GM12878 (cell line): ENCODE data around the gene GRIK4. TPM values are rescaled to one million over a fixed set of nuclear protein-coding genes. Genes with fewer than 3 reads are reported as not detected.

Source experiments
- ATAC-seq: fragments of 200-7000 bp; cut with Tn5 transposase; 3 replicates; pipeline ENCODE4 v1.9.1; 2020; ENCODE audit warnings: mild to moderate bottlenecking, moderate library complexity
- BruUV-seq: library from RNA; stranded (reverse); fragments of 400-500 nt; replicated peaks from 2 replicates; lab custom pipeline; 2021; lab: Mats Ljungman, UMichigan
- CTCF ChIA-PET: fragments of 300-600 bp; sonication (Branson Sonifier 250); formaldehyde crosslinking; extraction: SDS; loops from one replicate; lab custom pipeline; 2021; ENCODE audit warnings: inconsistent platforms; lab: Yijun Ruan, JAX
- POLR2A ChIA-PET: fragments of 350-600 bp; formaldehyde crosslinking; extraction: SDS; loops from one replicate; lab custom pipeline; 2021; ENCODE audit warnings: inconsistent platforms; lab: Charles Lee
- RAD21 ChIA-PET: fragments of 300-600 bp; sonication (Branson Sonifier 250); formaldehyde crosslinking; loops from one replicate; lab custom pipeline; 2023; ENCODE audit warnings: antibody characterized with exemption; ENCODE audit not compliant: unreplicated experiment; lab: Charles Lee
- SMC1A ChIA-PET: fragments of 300-600 bp; sonication (Branson Sonifier 250); formaldehyde crosslinking; loops from one replicate; lab custom pipeline; 2023; ENCODE audit not compliant: unreplicated experiment, uncharacterized antibody; lab: Charles Lee
- DNase-seq: peaks from one replicate; pipeline ENCODE4 v3.0.0-alpha.2; 2011; ENCODE audit warnings: low read depth, low spot score
- FAIRE-seq: peaks from 3 replicates; lab custom pipeline; 2011; peaks lifted over from hg19 to GRCh38; lab: Jason Lieb, UNC
- H2AFZ ChIP-seq: 2 replicates; pipeline ENCODE4 v1.6.0; 2011; ENCODE audit warnings: low read depth, low read length, control low read depth; ENCODE audit not compliant: control insufficient read depth
- H3K27ac ChIP-seq: 2 replicates; pipeline ENCODE4 v1.5.1; 2011; ENCODE audit warnings: control low read depth; ENCODE audit not compliant: control insufficient read depth, insufficient read depth
- H3K27me3 ChIP-seq, 2 experiments: replicated peaks in 1 of 2; 2 replicates each; pipeline versions ENCODE4 v1.6.0 to v1.6.1; 2011; ENCODE audit warnings: low read length in 1 of 2; ENCODE audit not compliant: control insufficient read depth in 2 of 2, insufficient read depth in 2 of 2
- H3K36me3 ChIP-seq, 2 experiments: 2 replicates each; pipeline ENCODE4 v1.5.1; 2011; ENCODE audit warnings: low read length in 1 of 2; ENCODE audit not compliant: control insufficient read depth in 2 of 2, insufficient read depth in 2 of 2
- H3K4me1 ChIP-seq: 2 replicates; pipeline ENCODE4 v1.6.1; 2011; ENCODE audit warnings: mild to moderate bottlenecking, low read length, moderate library complexity, mixed read lengths; ENCODE audit not compliant: control insufficient read depth, insufficient read depth
- H3K4me2 ChIP-seq: 2 replicates; pipeline ENCODE4 v1.6.0; 2011; ENCODE audit warnings: control low read depth; ENCODE audit not compliant: control insufficient read depth, insufficient read depth
- H3K4me3 ChIP-seq: fragments of 200-600 bp; sonication (generic); 2 replicates; pipeline ENCODE4 v1.5.1; 2016
- H3K79me2 ChIP-seq: 2 replicates; pipeline ENCODE4 v1.6.0; 2011; ENCODE audit warnings: low read length; ENCODE audit not compliant: control insufficient read depth, insufficient read depth
- H3K9ac ChIP-seq: 2 replicates; pipeline ENCODE4 v1.8.0; 2011; ENCODE audit warnings: low read length, control low read depth, mixed read lengths; ENCODE audit not compliant: control insufficient read depth, insufficient read depth
- H3K9me3 ChIP-seq: replicated peaks from 3 replicates; pipeline ENCODE4 v1.5.1; 2011; ENCODE audit warnings: mild to moderate bottlenecking, low read length; ENCODE audit not compliant: control insufficient read depth, insufficient read depth
- H4K20me1 ChIP-seq: 2 replicates; pipeline ENCODE4 v1.6.0; 2011; ENCODE audit not compliant: control insufficient read depth, insufficient read depth
- ATF7 ChIP-seq: fragments of 450-650 bp; IDR thresholded peaks from 2 replicates; pipeline ENCODE4 v1.6.1; 2016; ENCODE audit warnings: low read depth, mild to moderate bottlenecking
- CBX3 ChIP-seq: fragments of 200-600 bp; sonication (generic); IDR thresholded peaks from 2 replicates; pipeline ENCODE4 v1.6.1; 2016; ENCODE audit warnings: low read depth, borderline replicate concordance
- CHD1 ChIP-seq: IDR thresholded peaks from 2 replicates; pipeline ENCODE4 v1.6.1; 2012; ENCODE audit warnings: low read depth, low read length, improper control_type of control experiment
- GATAD2B ChIP-seq: fragments of 450-650 bp; conservative IDR thresholded peaks from 2 replicates; pipeline ENCODE4 v1.6.1; 2017; ENCODE audit warnings: low read depth, mild to moderate bottlenecking, moderate library complexity
- HDAC6 ChIP-seq: fragments of 200-600 bp; sonication (generic); IDR thresholded peaks from one replicate; pipeline ENCODE4 v1.8.0; 2017; ENCODE audit warnings: antibody characterized with exemption; ENCODE audit not compliant: unreplicated experiment
- KDM1A ChIP-seq: fragments of 200-600 bp; sonication (generic); IDR thresholded peaks from 2 replicates; pipeline ENCODE4 v1.6.1; 2016; ENCODE audit warnings: borderline replicate concordance
- SPI1 ChIP-seq: IDR thresholded peaks from 2 replicates; pipeline ENCODE4 v1.6.1; 2011; ENCODE audit warnings: low read depth, mild to moderate bottlenecking, low read length, moderate library complexity, borderline replicate concordance; ENCODE audit not compliant: insufficient read depth
- TBL1XR1 ChIP-seq: IDR thresholded peaks from 2 replicates; pipeline ENCODE4 v1.6.1; 2012; ENCODE audit warnings: low read depth, low read length, improper control_type of control experiment
- WGBS: methylation state at CpG from one replicate; pipeline ENCODE4 v1.1.6; 2016; ENCODE audit warnings: low lambda C conversion rate; ENCODE audit not compliant: insufficient replicate concordance, insufficient coverage; ENCODE audit errors: missing lambda C conversion rate; 5-methylcytosine and 5-hydroxymethylcytosine counted together
- in situ Hi-C: fragments of 300-500 bp; cut with MboI; formaldehyde crosslinking; loops from 9 replicates; pipeline ENCODE4 v1.14.3; 2018; ENCODE audit warnings: mixed read lengths
- intact Hi-C: fragments of 100-400 bp; cut with micrococcal nuclease; formaldehyde crosslinking; loops from one replicate; pipeline ENCODE4 v1.14.2; 2022; ENCODE audit not compliant: unreplicated experiment
- polyA plus RNA-seq, 11 experiments: library from polyadenylated mRNA; depleted of rRNA in 4 of 11; unstranded in 6 of 11; stranded (reverse) in 5 of 11; fragments of >200 nt; fragmentation: Nextera tagmentation in 4 of 11; fragmentation: Illumina TruSeq in 1 of 11; extraction: Ambion mirVana in 4 of 11; extraction: Trizol in 1 of 11; gene quantifications; 1 replicate in 1 of 11; 2 replicates in 10 of 11; pipeline versions ENCODE4 v1.2.1 to v1.2.3, GENCODE V29; 2011 to 2016; ENCODE audit warnings: inconsistent platforms in 2 of 11, missing spikeins in 2 of 11, low read depth in 1 of 11
- total RNA-seq, 4 experiments: library from RNA; depleted of rRNA in 3 of 4; stranded (reverse); fragments of >200 nt in 3 of 4; fragmentation: Illumina TruSeq in 1 of 4; extraction: Trizol in 1 of 4; gene quantifications; 2 replicates each; pipeline versions ENCODE4 v1.2.1 to v1.2.3, GENCODE V29; 2013 to 2021
- TF ChIP-seq, protein P1 (sequence below): IDR thresholded peaks from 2 replicates; pipeline ENCODE4 v1.6.1; 2011; ENCODE audit warnings: mild to moderate bottlenecking, low read depth, low read length, moderate library complexity; ENCODE audit not compliant: insufficient replicate concordance
- TF ChIP-seq, protein P2 (sequence below): IDR thresholded peaks from 2 replicates; pipeline ENCODE4 v1.6.1; 2011; ENCODE audit warnings: low read depth, mild to moderate bottlenecking, low read length, moderate library complexity, borderline replicate concordance; ENCODE audit errors: extremely low read depth
- TF ChIP-seq, protein P3 (sequence below): fragments of 450-650 bp; IDR thresholded peaks from 2 replicates; pipeline ENCODE4 v1.6.1; 2014; ENCODE audit warnings: mild to moderate bottlenecking
- TF ChIP-seq, protein P4 (sequence below): IDR thresholded peaks from 2 replicates; pipeline ENCODE4 v1.6.1; 2011; ENCODE audit warnings: low read depth, low read length, improper control_type of control experiment, borderline replicate concordance
- TF ChIP-seq, protein P5 (sequence below): fragments of 450-650 bp; IDR thresholded peaks from 2 replicates; pipeline ENCODE4 v1.6.1; 2016; ENCODE audit warnings: mild to moderate bottlenecking, moderate library complexity, borderline replicate concordance

The GRIK4 gene
- total and polyA plus RNA-seq, 10 of the 15 experiments (the other 5 are each of a cell fraction or from before 2014, with no cell fraction given): 0.33 to 3.6 (median 0.72) TPM

DNA sequence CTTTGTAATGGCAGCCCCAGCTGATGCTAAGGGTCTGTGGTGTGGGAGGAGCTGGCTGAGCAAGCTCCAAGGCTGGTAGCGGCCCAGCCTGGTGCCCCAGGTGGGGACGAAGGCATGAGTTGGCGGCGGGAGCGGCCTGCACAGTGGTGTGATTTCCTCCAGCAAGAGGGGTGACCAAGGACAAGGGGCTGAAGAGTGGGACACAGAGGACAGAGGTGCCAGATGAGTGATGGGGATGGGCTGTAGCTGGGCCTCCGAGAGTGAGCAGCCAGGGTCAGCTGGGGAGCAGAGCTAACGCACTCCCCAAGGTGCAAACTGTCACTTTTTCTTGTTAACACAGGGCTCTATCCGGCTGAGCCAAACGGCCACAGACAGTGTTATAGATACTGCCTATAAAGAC lies 283.2 kb downstream of the GRIK4 start (continued):
- no peak for TF ChIP-seq ATF7
- TF ChIP-seq HDAC6: no peak
- TF ChIP-seq, protein P1, sequence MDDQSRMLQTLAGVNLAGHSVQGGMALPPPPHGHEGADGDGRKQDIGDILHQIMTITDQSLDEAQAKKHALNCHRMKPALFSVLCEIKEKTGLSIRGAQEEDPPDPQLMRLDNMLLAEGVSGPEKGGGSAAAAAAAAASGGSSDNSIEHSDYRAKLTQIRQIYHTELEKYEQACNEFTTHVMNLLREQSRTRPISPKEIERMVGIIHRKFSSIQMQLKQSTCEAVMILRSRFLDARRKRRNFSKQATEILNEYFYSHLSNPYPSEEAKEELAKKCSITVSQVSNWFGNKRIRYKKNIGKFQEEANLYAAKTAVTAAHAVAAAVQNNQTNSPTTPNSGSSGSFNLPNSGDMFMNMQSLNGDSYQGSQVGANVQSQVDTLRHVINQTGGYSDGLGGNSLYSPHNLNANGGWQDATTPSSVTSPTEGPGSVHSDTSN: no peak
- TF ChIP-seq, protein P2, sequence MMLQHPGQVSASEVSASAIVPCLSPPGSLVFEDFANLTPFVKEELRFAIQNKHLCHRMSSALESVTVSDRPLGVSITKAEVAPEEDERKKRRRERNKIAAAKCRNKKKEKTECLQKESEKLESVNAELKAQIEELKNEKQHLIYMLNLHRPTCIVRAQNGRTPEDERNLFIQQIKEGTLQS: no peak
- TF ChIP-seq, protein P3, sequence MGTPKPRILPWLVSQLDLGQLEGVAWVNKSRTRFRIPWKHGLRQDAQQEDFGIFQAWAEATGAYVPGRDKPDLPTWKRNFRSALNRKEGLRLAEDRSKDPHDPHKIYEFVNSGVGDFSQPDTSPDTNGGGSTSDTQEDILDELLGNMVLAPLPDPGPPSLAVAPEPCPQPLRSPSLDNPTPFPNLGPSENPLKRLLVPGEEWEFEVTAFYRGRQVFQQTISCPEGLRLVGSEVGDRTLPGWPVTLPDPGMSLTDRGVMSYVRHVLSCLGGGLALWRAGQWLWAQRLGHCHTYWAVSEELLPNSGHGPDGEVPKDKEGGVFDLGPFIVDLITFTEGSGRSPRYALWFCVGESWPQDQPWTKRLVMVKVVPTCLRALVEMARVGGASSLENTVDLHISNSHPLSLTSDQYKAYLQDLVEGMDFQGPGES: no peak
- TF ChIP-seq, protein P4, sequence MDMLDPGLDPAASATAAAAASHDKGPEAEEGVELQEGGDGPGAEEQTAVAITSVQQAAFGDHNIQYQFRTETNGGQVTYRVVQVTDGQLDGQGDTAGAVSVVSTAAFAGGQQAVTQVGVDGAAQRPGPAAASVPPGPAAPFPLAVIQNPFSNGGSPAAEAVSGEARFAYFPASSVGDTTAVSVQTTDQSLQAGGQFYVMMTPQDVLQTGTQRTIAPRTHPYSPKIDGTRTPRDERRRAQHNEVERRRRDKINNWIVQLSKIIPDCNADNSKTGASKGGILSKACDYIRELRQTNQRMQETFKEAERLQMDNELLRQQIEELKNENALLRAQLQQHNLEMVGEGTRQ: no peak
- TF ChIP-seq CBX3: no peak
- TF ChIP-seq TBL1XR1: no peak
- TF ChIP-seq, all 136 proteins: peak for 0

DNA sequence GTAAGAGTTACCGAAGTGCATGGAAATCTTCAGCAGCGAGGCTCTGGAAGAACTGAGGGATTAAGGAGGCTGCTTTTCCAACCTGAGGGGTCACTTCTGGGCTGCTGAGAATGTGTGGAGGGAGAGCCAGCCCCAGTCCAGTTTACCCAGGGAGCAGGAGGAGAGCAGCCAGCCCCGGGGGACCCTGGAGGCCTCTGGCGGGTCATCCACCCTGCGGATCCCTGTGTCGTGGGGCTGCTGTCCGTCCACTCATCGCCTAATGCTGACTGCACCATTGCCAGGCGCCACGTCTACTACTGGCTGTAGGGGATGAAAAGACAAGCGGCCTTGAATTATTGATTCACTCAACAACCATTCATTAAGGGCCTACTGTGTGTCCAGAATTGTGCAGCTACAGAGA lies 283.6 kb downstream of the GRIK4 start:
- Histone ChIP-seq H3K9ac (no peak overlapping the region), H3K9me3 (no peaks in the 10 kb centered on the region), H2AFZ (no peak overlapping the region), H3K36me3 (no peaks in the 10 kb centered on the region), H3K27ac (no peak overlapping the region), H3K4me1 (no peaks in the 10 kb centered on the region), H3K27me3 (no peaks in the 10 kb centered on the region), H3K4me3 (no peak overlapping the region), H3K4me2 (no peak overlapping the region), H4K20me1 (no peaks in the 10 kb centered on the region), H3K79me2 (no peaks in the 10 kb centered on the region)
- ChIA-PET RAD21 (no interaction called here), CTCF (no interaction called here), POLR2A (no interaction called here), SMC1A (no interaction called here)
- in situ Hi-C loops: no loop called here
- FAIRE-seq (no peak), DNase-seq (no peak), ATAC-seq (no peak)
- 74% methylated on average over 11 of the region's 11 CpGs for WGBS
- no TSS peak for BruUV-seq
- intact Hi-C loops: no loop called here
- no peak for TF ChIP-seq GATAD2B
- no peak for TF ChIP-seq SPI1
- TF ChIP-seq KDM1A: no peak
- no peak for TF ChIP-seq CHD1
- TF ChIP-seq, protein P5, sequence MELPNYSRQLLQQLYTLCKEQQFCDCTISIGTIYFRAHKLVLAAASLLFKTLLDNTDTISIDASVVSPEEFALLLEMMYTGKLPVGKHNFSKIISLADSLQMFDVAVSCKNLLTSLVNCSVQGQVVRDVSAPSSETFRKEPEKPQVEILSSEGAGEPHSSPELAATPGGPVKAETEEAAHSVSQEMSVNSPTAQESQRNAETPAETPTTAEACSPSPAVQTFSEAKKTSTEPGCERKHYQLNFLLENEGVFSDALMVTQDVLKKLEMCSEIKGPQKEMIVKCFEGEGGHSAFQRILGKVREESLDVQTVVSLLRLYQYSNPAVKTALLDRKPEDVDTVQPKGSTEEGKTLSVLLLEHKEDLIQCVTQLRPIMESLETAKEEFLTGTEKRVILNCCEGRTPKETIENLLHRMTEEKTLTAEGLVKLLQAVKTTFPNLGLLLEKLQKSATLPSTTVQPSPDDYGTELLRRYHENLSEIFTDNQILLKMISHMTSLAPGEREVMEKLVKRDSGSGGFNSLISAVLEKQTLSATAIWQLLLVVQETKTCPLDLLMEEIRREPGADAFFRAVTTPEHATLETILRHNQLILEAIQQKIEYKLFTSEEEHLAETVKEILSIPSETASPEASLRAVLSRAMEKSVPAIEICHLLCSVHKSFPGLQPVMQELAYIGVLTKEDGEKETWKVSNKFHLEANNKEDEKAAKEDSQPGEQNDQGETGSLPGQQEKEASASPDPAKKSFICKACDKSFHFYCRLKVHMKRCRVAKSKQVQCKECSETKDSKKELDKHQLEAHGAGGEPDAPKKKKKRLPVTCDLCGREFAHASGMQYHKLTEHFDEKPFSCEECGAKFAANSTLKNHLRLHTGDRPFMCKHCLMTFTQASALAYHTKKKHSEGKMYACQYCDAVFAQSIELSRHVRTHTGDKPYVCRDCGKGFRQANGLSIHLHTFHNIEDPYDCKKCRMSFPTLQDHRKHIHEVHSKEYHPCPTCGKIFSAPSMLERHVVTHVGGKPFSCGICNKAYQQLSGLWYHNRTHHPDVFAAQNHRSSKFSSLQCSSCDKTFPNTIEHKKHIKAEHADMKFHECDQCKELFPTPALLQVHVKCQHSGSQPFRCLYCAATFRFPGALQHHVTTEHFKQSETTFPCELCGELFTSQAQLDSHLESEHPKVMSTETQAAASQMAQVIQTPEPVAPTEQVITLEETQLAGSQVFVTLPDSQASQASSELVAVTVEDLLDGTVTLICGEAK: no peak
